Right lobe of liver (tissue), 6 donors: Measurements from ENCODE around the gene ETFA. TPM values are rescaled to one million over a fixed set of nuclear protein-coding genes. Genes with fewer than 3 reads are reported as not detected.

ENCODE experiments used
- ATAC-seq, 4 donors: fragments of 200-7000 bp; cut with Tn5 transposase; one replicate each; pipeline ENCODE4 v1.9.1; 2020; ENCODE audit warnings: mild to moderate bottlenecking in 4 of 4, moderate library complexity in 4 of 4
- DNase-seq, 3 donors: peaks; one replicate each; pipeline ENCODE4 v3.0.0-alpha.2; 2020
- H3K27ac ChIP-seq, 3 donors: fragments of 200-600 bp; one replicate each; pipeline ENCODE4 v1.8.0; 2022
- H3K27me3 ChIP-seq, 2 donors: fragments of 200-600 bp; one replicate each; pipeline ENCODE4 v1.8.0; 2022
- H3K36me3 ChIP-seq, 4 donors: fragments of 200-600 bp; sonication (generic) in 1 of 4; one replicate each; pipeline versions ENCODE4 v1.5.1 to v1.8.0; 2017 to 2022; ENCODE audit warnings: control low read depth in 1 of 4
- H3K4me1 ChIP-seq, 4 donors: fragments of 200-600 bp; sonication (generic) in 1 of 4; one replicate each; pipeline versions ENCODE4 v1.5.1 to v1.8.0; 2017 to 2022; ENCODE audit warnings: control low read depth in 1 of 4
- H3K4me3 ChIP-seq, 3 donors: fragments of 200-600 bp; one replicate each; pipeline ENCODE4 v1.8.0; 2022
- H3K9me3 ChIP-seq, 4 donors: fragments of 200-600 bp; sonication (generic) in 1 of 4; one replicate each; pipeline versions ENCODE4 v1.5.1 to v1.8.0; 2017 to 2022; ENCODE audit warnings: control low read depth in 1 of 4
- POLR2A ChIP-seq: fragments of 450-650 bp; IDR thresholded peaks from one replicate; pipeline ENCODE4 v1.6.1; 2017; ENCODE audit warnings: antibody characterized with exemption, mild to moderate bottlenecking
- WGBS: methylation state at CpG from one replicate; pipeline ENCODE4 v1.1.6; 2018; ENCODE audit warnings: low coverage, low lambda C conversion rate; ENCODE audit not compliant: insufficient coverage; ENCODE audit errors: missing lambda C conversion rate; 5-methylcytosine and 5-hydroxymethylcytosine counted together
- intact Hi-C, 2 donors: fragments of 100-400 bp; cut with DNase I; formaldehyde crosslinking; loops; one replicate each; pipeline versions ENCODE4 v1.11.2 to v1.14.1; 2022
- total RNA-seq, 6 experiments: library from RNA; depleted of rRNA in 2 of 6; stranded (reverse); fragments of >200 nt in 2 of 6; fragmentation: NEBNext Ultra II Directional in 3 of 6; extraction: Animal tissue kit (Norgen Biotek cat#: 25700) in 3 of 6; gene quantifications; one replicate each; pipeline versions ENCODE4 v1.1.0 to v1.2.4, GENCODE V29; 2016 to 2023
- TF ChIP-seq, protein P1 (sequence below), 4 donors: fragments of 200-600 bp in 3 of 4; fragments of 450-650 bp in 1 of 4; IDR thresholded peaks; one replicate each; pipeline versions ENCODE4 v1.5.1 to v1.8.0; 2016 to 2022; ENCODE audit warnings: antibody characterized with exemption in 4 of 4, mild to moderate bottlenecking in 2 of 4
- donor health status: DM: no; HTN: yes; CAD: no.
- donor health status: DM: no; HTN: no; CAD: no.
- donor health status: DM: no; HTN: no; CAD: no.
- donor health status: DM: no; HTN: yes; CAD: no.
- donor health status: DM: no; HTN: yes; CAD: no.

The ETFA gene
- total RNA-seq, 6 experiments from 2014 or later: 208 to 302 (median 274) TPM

DNA sequence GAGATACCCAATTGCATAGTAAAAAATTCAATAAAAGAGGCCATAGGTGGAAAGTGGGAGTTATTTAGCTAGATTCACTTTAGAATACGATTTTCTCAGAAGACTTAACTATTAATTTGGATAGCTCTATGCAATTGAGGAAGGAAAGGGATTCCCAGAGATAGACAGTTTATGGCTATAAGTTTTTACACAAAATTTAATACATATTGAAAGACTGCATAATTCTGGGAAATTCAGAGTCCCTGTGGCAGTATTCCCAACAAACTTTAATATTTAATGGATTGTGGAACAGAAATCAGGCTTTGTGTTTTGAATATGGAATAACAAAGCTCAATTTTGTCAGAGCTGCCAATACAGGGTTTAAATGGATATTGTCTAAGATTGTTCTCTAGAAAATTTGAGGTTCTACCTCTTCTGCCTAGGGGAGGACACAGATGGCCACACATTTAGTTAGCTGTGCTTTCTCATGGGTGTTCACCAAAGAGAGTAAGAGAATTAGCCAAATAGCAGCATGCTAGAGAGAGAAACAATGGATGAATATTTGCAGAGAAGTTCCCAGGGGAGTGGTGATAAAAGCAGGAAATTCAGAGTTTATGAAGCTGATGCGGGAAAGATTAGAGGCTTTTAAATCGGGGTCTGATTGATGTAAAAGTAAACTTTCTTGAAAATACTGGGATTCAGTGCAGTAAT is 33.8 kb upstream of the ETFA start:
- 15% methylated on average over 3 of the region's 3 CpGs for WGBS
- no peak overlapping the region for H3K4me3 ChIP-seq
- peaks cover 0 to 41% (median 0%) of the 10 kb centered on the region in 4 donors for H3K4me1 ChIP-seq
- intact Hi-C loops: no loop called here
- TF ChIP-seq, protein P1, sequence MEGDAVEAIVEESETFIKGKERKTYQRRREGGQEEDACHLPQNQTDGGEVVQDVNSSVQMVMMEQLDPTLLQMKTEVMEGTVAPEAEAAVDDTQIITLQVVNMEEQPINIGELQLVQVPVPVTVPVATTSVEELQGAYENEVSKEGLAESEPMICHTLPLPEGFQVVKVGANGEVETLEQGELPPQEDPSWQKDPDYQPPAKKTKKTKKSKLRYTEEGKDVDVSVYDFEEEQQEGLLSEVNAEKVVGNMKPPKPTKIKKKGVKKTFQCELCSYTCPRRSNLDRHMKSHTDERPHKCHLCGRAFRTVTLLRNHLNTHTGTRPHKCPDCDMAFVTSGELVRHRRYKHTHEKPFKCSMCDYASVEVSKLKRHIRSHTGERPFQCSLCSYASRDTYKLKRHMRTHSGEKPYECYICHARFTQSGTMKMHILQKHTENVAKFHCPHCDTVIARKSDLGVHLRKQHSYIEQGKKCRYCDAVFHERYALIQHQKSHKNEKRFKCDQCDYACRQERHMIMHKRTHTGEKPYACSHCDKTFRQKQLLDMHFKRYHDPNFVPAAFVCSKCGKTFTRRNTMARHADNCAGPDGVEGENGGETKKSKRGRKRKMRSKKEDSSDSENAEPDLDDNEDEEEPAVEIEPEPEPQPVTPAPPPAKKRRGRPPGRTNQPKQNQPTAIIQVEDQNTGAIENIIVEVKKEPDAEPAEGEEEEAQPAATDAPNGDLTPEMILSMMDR (IDR thresholded peaks at IDR 0.05): no peak
- TF ChIP-seq POLR2A: no peak
- no peaks in the 10 kb centered on the region for H3K9me3 ChIP-seq
- H3K36me3 ChIP-seq: no peaks in the 10 kb centered on the region
- H3K27ac ChIP-seq: no peak overlapping the region
- H3K27me3 ChIP-seq: peaks cover 0 to 52% of the 10 kb centered on the region in 2 donors
- DNase-seq (no peak), ATAC-seq (no peak)

DNA sequence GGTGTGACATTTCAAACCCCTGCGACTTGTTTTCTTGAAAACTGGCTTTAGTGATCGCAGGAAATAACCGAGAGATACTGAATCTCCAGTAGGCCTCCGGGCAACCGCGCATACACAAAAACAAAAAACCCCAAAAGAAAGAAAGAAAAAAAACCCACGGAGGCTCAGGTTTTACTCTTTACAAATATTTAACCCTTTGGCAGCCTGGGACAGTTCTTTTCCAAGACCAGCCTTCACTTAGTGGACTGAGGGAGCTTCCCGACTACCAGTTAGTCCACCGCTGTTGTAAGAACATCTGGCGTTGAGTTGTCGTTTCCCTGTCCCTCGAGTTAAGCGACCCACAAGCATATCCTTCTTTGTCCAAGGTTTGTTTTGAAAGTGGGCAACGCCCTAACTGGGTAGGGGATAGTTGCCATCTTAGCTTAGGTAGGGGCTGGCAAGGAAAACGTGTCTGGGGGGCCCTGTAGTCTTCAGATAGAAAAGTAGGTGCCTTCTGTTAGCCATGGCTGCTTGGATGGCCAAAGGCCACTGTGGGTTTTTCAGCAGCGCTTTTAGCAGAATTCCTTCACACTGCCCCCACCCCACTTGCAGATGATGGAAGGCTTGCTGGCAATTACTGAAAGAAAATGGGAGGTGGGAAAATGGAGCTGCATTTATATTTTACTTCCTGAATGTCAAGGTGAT is 32.2 kb upstream of the ETFA start:
- H3K9me3 ChIP-seq: no peaks in the 10 kb centered on the region
- no peak overlapping the region for H3K27ac ChIP-seq
- no peak overlapping the region for H3K4me3 ChIP-seq
- no peaks in the 10 kb centered on the region for H3K36me3 ChIP-seq
- 23% methylated on average over 16 of the region's 16 CpGs for WGBS
- ATAC-seq (no peak), DNase-seq (no peak)
- intact Hi-C loops: no loop called here
- H3K4me1 ChIP-seq: peaks cover 0 to 46% (median 0%) of the 10 kb centered on the region in 4 donors
- H3K27me3 ChIP-seq: peaks cover 0 to 68% of the 10 kb centered on the region in 2 donors
- no peak for TF ChIP-seq POLR2A
- TF ChIP-seq, protein P1 (IDR thresholded peaks at IDR 0.05): no peak

DNA sequence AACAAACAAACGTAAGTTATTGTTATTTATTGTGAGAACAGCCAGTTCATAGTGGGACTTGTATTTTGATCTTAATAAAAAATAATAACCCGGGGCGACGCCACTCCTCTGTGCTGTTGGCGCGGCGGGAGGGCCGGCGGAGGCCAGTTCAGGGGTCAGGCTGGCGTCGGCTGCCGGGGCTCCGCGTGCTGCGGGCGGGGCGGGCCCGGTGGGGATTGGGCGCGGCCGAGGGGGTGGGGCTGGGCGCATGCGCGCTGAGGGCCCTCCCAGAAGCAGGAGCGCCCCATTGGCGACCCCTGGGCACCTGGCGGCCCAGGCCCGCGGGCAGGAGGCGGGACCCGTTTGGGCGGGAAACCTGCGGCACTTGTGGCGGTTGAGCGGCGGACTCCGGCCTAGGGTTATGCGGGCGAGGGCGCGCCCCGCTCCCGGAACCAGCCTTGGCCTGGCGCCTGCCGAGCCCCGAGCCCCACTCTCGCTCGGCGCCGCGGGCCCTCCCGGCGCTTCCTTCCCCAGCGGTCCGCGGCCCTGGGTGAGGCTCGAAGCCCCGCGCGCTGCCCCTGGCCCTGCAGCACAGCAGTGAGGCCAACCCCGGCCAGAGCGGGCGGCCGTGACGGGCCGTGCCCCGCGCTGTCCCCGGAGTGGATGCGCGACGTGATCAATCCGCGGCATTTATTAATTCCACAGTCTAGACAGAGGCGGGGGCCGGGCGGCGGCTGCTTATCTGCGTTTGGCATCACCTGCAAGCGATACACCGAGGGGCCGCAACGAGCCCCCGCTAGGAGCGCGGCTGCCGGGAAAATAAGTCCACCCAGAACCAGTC is 31.3 kb upstream of the ETFA start:
- Histone ChIP-seq H3K27ac (no peak overlapping the region), H3K9me3 (no peaks in the 10 kb centered on the region), H3K27me3 (peaks cover 6 to 69% of the 10 kb centered on the region in 2 donors), H3K36me3 (no peaks in the 10 kb centered on the region), H3K4me1 (peaks cover 0 to 54% (median 0%) of the 10 kb centered on the region in 4 donors), H3K4me3 (no peak overlapping the region)
- WGBS: 31% methylated on average over 17 of the region's 87 CpGs
- TF ChIP-seq, protein P1 (IDR thresholded peaks at IDR 0.05): no peak
- TF ChIP-seq POLR2A: no peak
- intact Hi-C loops: no loop called here
- DNase-seq (no peak), ATAC-seq (no peak)

DNA sequence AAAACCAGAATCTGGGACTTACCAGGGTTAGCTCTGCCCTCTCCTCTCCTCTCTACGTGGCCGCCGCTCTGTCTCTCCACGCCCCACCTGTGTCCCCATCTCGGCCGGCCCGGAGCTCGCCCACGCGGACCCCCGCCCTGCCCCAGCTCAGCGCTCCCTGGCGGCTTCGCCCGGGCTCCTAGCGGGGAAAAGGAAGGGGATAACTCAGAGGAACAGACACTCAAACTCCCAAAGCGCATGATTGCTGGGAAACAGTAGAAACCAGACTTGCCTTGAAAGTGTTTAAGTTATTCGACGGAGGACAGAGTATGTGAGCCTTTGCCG is 30.8 kb upstream of the ETFA start:
- Histone ChIP-seq H3K4me3 (no peak overlapping the region), H3K9me3 (no peaks in the 10 kb centered on the region), H3K27me3 (peaks cover 10 to 71% of the 10 kb centered on the region in 2 donors), H3K4me1 (peaks cover 0 to 56% (median 0%) of the 10 kb centered on the region in 4 donors), H3K36me3 (no peaks in the 10 kb centered on the region), H3K27ac (no peak overlapping the region)
- TF ChIP-seq, protein P1 (IDR thresholded peaks at IDR 0.05): no peak
- no peak for TF ChIP-seq POLR2A
- no peak for DNase-seq
- no peak for ATAC-seq
- intact Hi-C loops: no loop called here
- 8% methylated on average over 12 of the region's 20 CpGs for WGBS
